ENCODE data around the gene RCAN2.

The RCAN2 gene

DNA sequence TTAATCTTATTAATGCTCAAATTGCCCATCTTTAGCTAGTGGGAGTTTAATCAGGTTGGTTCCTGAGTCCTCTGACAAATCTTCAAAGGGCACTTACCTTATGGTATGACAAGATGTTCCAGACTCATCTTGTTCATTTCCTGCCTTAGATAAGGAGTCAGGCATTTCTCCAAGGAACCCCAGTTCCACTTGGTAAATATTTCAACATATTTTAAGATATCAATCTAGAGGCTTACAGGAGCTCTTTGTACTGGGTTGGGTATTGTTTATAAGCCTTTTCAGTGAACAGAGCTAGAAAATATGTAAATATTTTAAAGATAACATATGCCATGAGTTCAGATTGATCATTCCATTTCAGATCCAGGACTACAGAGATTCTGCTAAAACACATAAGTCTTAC is 159.8 kb downstream of the RCAN2 start:
- no peak for DNase-seq (ENCODE audit: low read depth)

DNA sequence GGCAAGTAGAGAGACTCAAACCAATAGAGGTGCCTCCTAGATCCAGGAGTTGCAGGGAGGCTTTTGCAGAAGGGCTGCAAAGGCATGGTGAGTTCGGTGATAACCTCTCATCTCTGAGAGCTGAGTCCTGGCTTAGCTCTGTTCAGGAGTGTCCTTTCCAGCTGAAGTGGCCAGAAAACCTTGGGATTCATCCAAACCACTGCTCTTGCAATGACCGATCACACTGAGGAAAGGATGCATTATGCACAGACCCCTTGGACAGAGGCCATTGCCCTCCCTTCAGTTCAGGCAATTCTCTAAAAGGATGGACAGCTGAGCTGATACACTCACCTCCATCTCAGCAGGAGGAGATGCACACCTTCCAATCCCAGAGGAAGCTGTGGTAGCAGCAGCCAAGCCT is 161.7 kb downstream of the RCAN2 start:
- DNase-seq (ENCODE audit: low read depth), result no peak

DNA sequence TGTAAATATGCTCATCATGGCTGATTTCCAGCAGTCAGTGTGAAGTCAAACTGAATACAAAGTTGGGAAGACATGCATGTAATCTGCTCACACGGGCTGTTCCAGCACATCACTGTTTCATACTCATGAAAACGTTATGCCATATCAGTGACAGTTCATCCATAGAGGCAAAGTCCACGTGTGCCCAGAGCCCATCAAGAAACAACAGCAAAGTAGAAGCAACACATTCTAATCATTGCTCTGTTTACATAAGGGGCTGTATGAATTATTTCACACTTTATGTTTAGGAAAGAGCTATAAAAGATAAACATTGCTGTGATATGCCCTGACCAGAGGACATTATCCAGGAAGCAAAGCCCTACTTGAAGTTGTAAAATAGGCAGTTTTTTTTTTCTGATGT is 163.5 kb downstream of the RCAN2 start:
- no peak for DNase-seq (ENCODE audit: low read depth)

DNA sequence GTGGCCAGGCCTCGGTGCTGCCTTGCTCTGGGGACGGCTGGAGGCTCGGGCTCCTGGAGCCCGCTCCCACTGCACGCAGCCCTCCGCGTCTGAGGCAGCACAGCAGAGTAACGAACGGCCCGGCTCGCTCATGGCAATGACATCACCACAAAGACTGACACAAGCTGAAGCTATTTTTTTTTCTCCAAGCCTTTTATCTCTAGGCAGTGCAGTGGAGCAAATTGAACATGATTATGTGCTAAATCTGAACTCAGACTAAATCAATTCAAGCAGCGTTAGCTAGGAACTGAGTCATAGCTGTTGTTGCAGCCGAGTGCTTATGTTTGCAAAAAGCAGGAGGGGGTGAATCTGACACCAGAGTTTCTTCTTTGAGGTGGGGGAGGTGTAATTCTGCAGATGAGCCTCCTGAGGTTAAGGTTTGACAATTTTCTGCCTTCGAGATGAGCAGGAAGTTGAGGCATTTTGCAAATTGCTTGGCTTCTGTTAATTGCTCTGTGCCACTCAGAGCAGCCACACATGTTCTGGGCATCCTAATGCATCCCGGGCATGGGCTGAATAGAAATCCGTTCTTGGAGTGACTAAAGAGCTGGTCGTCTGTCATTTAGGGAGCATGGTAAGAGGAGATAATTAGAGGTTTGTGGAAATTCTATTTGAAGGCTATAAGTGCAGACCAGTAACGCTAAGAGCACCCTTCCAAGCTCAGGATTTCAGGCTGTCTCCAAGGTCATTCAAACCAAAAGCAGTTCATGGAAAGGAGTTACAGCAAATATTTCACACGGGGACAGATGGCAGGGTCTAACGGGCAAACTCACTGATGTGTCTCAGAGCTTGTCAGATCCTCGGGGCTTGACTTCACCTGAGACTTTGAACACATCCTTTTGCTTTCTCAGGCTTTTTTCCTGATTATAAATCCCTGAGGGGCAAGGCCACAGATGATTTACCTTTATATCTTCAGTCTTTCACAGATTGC is 165.4 kb downstream of the RCAN2 start:
- no peak for DNase-seq (ENCODE audit: low read depth)

DNA sequence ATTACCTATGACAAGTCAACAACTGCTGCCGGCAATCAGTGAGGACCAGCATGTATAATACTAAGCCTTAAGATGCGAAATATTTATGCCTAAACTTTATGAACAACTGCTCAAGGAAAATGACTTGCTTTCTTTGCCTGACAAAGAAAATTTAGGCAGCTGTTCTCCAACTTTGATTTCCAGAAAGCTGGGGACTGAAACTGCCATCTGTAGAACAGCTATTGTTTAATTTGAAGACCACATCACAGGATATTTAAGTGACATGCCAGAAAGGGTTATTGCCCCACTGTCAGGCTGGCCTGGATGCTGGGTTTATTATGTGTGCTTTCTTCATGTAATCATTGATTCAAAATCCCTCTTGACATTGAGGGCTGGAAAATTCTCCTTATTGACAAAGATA is 166.5 kb downstream of the RCAN2 start:
- no peak for DNase-seq (ENCODE audit: low read depth)

DNA sequence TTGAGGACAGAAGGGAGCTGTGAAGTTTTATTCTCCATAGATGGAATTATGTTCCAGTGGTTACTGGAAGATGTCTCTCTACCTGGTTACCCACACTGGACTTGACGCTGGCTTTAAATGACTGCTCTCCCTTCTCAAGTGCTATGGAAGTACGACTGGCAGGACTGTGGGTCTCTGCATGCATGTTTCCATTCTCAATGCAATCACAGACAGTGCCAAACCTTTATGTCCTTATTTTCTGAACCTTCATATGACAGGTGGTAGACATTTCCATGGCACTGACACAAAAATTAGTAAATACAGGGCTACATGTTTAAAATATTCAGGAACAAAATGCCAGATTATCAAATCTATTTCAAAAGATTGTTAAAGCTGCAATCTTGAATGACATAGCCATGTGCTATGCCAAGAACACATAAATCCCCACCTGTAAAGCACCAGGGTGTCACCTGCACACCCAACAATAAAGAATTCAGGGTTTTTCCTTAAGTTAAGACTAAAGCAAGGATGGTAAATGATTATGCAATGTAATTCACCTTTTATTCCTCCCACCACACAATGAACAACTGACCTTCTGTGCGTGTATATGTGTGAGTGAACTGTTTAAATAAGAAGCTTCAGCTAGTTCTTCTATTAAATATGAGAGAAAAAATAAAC is 167.2 kb downstream of the RCAN2 start:
- DNase-seq (ENCODE audit: low read depth), result no peak

DNA sequence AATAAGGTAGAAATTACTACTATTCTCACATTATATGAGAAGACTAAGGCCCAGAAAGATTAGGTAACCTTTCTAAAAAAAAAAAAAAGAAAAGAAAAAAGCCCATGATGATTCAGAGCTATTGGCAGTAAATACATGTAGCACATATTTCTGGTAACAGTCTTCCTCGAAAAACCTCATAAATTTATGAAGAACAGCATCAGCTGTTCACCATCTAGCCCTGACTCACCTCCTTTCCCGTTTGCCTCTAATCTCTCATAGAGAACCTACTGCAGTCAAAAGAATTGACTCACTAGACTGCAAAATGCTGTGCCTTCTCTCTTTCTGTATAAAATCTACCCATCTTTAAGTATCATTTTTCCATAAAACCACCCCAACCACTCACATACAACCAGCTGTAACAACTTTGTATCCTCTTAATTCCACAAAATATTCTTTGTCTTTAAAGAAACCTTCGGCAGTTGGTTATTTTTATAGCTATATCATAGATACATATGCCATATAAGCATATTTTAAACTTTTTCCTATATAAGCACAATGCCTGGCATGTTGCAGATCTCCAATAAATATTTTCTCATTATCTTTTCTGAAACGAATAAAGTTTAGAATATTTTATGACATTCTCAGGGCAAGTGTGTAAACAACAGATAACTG is 167.8 kb downstream of the RCAN2 start:
- DNase-seq (ENCODE audit: low read depth), result no peak

DNA sequence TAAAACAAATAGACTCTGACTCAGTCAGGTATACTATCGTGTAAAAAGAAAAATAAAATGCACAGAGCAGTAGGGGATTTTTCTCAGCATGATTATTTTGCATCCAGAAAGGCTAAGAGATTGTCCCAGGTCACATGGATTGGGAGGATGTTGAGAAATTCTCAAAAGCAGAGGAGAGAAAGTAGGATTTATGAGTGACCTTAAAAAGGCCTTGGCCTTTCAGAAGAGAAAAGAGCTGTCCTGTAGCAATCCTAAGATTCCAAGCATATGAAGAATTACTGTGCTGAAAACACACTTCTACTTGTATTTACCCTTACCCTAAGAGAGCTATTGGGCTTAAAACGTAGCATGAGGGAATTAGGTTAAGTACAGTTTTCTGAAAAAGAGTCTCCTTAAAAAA is 170.7 kb downstream of the RCAN2 start:
- DNase-seq (ENCODE audit: low read depth), result no peak

DNA sequence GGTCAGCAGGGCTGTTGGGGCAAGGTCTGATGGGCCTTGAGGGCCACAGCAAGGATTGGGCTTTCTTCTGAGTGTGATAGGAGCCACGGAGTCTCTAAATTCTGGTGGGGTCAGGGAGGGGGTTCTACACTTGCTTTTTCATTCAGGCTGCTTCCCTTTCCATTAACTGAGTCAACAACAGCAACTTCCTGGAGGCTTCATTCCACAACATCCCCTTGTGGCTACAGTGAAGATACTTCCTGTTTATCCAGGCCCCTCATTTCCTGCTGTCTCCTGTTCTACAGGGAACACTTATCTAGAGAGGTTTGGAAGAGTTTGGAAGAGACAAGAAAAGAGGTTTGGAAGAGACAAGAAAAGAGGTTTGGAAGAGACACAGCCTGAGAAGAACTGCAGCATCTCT is 175.7 kb downstream of the RCAN2 start:
- no peak for DNase-seq (ENCODE audit: low read depth)

DNA sequence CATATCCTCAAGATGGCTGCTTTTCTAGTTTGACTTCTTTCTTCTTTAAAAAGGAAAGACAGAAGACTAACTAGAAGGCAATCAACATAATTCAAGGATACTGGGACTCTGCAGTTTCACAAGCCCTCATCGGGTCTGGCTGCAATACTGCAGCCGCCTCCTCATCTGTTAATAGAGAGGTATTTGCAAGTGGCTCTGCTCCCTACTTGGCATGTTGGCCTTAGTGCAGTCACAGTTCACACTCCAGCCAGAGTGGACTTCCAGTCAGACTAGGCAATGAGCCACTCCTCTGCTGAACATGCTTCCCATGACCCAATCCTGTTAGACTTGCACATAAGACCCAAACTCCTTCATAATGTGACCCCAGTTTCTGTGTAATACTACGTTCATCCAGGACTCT is 178.6 kb downstream of the RCAN2 start:
- DNase-seq (ENCODE audit: low read depth), result no peak

DNA sequence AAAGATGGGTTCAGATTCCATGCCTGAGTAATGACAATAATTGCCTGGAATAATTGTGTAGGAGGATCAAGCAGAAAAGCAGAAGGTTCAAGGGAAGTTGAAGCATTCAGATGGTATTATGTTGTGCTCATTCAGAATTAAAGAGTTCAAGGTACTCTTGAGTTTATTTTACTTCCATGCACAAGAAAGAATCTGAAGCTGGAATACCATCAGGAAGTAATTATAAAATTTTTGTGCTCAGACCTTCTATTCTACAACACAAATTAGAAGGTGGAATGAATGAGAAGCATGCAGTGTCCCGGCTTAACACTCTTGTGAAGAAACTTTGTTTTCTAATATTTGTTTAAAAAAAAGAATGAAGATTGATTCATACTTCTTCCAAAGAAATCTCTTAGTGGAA is 181.1 kb downstream of the RCAN2 start:
- DNase-seq (ENCODE audit: low read depth), result no peak

DNA sequence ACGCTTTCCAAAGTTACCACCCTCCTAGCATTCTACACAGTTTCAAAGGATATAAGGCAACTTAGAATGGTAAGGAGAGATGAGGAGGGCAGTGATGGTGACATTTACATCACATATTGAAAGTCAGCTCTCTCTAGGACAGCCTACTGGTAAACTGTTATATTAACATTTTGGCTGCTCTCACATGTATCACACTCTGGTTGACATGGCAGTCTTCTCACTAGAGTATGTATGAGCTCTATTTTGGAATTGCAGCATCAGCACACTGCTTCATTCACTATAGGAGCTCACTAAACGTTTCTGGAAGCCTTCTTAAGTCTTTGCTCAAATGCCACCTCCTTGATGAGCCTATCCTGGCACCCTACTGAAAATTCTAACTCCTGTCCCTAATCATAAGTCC is 184.8 kb downstream of the RCAN2 start:
- no peak for DNase-seq (ENCODE audit: low read depth)

DNA sequence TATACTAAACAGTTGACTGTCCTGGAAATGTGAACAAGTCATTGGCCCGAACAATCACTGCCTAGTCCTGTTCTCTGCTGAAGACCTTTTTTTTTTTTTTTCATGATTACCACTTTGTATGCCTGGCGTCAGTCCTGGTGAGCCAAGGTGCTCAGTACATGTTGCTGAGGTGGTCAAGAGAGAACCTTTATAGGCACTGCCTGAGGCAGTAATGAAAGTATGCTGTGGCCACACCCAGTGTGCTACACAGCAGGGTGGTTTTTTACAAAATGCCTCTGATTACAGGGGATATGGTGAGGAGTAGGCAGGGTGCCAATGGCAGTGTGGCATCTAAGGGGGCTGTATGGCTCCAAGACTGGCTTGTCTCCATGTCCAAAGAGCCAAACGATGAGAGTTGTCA is 185.4 kb downstream of the RCAN2 start:
- no peak for DNase-seq (ENCODE audit: low read depth)

DNA sequence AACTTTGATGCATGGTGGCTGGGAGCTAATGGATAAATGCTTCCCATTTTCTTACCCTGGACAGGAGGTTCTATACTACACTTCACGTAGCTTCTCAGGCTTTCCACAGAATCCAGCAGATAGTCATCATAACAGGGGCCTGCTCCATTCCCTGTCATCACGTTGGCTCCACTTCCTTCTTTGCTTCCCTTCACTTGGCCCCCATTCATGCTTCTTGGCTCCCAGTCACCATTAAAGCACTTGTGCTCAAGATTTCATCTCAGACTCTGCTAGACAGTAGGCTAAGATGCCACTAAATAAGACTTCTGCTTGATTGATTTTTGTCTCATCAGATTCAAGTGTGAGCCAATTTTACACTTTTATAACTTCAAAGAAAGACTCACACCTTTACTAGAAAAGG is 186.0 kb downstream of the RCAN2 start:
- DNase-seq (ENCODE audit: low read depth), result no peak

DNA sequence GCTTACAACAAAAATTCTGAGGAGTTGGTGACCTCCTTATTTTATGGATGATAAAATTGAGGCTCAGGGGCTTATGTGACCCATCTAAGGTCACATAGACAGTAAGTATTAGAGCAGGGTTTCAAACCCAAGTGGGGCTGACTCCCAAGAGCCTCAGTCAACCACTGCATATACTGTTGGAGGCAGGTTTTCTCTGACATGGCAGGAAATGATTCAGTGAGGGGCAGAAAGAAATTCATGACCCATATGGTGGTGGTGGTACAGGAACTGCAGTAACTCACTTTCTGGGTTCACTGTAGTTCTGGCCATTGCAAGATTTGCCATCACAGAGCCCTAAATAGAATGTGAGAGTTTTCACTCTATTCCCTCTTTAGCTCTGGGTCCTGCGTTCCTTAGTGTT is 188.4 kb downstream of the RCAN2 start:
- no peak for DNase-seq (ENCODE audit: low read depth)

DNA sequence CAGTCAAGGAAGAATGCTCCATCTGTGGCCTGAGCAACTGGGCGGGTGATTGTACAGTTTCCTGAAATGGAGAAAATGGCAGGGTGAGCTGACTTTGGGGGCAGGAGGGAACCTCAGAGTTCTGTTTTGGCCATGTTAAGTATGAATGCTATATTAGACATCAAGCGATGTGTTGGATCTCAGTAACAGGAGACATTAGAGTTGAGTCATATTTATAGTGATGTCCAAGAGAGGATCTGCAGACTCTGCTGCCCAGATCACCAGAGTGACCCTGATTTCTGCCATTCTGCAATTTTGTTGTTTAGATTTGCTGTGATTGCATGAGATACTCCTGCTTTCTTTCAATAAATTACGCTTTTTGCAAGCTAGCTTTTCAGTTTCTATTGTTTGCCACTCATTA is 189.1 kb downstream of the RCAN2 start:
- DNase-seq (ENCODE audit: low read depth), result no peak

DNA sequence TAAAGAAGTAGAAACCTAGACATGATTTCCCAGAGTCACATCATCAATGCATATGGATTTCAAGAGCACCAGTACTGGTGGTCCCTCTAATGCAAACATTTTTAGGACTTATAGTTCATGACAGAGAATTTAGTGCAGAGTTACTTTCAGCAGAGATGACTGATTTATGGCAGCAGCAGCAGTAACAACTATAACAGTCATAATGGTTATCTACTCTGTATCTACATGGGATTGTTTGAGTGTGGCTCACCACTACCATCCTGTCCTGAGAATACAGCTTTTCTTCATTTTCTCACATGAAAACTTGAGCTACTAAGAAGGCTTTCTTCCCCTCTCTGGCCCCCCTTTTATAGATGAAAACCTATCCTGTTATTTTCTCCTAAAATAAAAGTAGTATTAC is 192.0 kb downstream of the RCAN2 start:
- no peak for DNase-seq (ENCODE audit: low read depth)

DNA sequence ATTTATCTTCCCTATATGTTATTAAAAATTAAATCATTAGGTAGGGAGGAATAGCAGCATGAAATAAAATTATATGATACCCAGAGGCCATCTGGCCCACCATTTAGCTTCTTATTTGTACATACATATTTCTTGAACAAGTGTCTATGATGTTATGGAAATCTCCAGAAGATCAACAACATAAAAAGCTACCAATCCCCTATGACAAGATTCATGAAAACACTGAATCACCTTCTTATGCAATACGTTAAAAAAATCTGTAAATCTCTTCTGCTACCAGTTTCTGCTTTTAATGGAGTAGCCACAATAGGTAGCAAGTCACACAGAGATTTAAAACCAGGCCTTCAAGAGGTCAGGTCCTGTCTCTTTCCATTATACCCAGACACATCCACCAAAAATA is 194.7 kb downstream of the RCAN2 start:
- no peak for DNase-seq (ENCODE audit: low read depth)

DNA sequence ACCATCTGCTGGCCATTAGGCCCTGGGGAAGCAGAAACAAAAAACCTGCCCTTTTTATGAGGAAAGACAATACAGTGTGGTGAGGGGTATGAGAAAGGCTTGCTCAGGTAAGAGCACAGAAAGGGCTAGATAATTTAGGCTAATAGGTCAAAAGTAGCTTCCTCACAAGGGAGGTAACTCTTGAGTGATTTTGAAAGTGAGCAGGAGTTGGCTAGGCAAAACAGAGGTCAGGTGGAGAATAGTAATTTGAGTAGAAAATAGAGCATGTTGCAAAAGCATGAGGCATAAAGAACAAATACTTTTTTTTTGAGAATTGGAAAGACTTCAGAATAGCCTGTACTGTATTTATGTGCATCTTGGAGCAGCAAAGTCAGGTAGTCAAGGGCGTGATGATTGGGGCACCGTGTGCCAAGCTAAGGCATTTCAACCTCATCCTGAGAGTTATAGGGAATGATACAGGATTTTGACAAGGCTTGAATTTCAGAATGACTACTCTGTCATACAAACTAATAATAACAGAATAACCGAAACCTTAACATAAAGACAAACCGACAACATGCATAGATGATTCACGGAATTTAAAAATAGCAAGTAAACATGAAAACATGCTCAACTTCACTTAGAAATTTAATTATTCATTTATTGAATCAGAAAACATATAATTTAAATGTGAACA is 197.5 kb downstream of the RCAN2 start:
- DNase-seq (ENCODE audit: low read depth), result no peak

DNA sequence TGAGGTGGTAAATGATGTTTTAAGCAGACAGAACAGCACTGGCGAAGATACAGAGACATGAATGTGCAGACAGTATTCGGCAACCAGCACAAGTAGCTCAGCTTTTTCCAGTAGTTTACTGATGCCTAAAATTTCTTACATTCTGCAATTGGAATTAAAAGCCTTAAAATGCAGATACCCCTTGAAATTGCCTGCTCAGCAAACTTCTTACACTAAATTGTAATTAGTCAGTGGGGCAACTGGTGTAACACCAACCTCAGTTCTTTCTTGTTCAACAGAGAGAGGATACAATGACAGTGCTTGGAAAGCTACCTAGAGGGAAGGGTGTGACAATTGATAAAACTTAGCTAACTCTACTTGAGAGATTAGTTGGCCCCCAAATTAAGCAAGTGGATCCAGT is 199.4 kb downstream of the RCAN2 start:
- no peak for DNase-seq (ENCODE audit: low read depth)

DNA sequence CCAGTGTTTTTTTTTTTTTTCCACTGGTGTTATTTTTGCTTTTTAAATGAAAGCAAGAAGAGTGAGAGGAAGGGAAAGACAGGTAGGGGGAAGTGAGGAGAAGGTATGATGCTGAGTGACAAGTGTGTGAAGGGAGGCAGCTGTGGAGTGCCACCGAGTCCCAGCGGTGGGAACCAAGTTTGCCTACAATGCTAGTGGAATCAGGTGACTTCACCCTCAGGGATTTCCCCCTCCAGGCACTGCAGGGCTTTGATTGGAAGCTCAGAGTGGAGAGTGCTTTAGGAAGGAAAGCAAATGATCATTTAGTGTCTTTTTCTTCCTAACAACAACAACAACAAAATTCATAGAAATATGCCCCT is 200.0 kb downstream of the RCAN2 start:
- no peak for DNase-seq (ENCODE audit: low read depth)

DNA sequence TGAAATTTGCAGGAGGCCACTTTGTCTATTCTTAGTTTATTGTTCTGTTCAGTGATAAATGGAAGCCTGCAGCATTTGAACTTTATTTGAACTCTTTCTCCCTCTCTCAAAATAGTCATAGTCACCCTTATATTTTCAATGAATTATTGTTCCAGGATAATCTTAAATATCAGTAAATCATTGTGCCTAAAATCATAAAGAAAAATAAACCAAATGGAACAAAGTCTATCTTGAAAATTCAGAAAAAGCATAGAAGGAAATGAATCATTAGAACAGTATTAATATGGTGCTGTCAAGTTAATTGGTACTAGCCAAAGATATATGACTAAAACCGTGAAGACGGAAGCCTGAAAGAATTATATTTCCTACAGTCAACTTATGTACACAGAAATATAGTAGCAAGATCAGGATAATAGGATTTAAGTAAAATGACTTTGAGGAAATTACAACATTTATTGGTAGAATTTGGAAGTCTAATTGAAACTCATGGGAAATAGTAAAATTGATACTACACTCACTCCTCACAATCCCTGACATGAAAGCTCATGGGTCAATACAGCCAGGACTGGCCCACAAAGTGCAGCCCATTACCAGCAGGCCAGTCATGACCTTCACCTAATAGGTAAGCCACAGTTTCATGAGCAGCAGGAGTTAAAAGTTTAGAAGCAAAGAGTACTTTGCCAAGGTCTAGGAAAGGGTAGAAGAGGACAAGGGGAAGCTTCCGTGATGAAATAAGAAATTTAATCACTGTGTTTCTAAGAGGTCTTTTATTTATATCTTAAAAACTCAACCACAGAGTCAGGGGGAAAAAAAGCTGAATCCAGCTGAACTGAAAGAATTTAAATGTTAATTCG is 200.6 kb downstream of the RCAN2 start:
- DNase-seq (ENCODE audit: low read depth), result no peak
